Stimulated activated CD4-positive, alpha-beta T cell treated with anti-CD3 and anti-CD28 coated beads, Interleukin-1b, Interleukin-23, amount 100 ng/mL, for 48 hours (primary cell): Measurements from ENCODE around the gene PCSK5.

Experiments
- DNase-seq: peaks from one replicate; pipeline ENCODE4 v3.0.0-alpha.2; 2020

Gene PCSK5

DNA sequence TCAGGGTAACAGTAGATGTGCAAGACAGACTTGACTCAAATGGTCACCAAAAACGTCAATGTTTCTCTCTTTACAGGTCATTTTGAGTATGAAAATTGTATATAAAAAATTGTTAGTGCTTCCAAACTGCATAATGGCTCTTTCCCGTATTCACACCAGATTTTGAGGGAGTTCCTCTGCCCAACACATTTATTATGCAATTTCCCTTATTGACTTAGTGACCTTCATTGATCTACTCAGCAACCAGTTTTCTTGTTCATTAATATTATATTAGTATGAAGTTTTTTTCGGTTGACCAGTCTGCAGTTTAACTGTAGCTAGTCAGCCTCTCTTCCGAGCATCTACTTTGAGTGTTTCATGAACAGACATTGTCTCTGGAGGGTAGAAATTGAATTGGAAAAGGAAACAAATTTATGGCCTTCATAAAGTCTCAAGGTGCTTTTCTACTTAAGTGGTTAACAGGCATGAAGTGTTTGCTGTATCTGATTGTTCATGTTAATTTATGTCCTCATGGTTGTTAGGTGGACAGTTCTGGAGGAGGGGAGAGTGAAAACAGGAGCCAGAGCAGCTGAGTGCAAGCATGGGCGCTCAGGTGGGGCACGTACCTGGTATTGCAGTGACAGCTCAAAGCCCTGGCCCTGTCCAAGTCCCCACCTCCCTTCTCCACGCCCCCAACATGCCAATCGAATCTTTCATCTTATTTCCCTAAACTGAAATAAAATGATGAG, 263.6 kb downstream of the PCSK5 start:
- no peak for DNase-seq

DNA sequence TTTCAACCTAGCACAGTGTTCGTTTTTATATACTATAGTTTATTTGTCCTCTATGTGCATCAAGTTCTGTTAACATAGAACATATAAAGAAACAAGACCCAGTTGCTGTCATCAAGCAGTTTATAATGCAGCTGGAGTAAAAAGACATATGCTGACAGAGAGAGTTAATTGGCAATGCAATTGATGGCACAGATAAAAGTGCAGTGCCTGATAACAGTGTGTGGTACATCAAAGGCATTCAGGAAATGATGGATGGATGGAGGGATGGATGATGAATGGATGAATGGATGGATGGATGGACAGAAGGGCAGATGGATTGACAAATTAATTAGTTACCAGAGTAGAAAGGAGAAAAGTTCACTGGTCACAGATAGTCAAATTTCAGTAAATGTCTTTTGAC, 264.9 kb downstream of the PCSK5 start:
- DNase-seq, result no peak

DNA sequence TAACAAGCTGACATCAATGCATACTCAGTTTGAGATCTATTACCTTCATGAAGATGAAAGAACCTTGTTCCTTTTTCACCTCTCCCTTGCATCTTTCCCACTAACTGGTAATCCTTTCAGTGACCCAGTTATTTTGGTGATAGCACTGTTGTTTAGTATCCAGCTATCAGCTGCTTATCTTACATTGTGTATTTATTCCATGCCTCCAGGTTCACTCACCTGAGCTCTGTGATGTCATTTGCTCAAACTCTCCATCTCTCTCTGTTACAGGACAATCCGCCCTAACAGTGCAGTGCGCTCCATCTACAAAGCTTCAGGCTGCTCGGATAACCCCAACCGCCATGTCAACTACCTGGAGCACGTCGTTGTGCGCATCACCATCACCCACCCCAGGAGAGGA, 268.2 kb downstream of the PCSK5 start:
- no peak for DNase-seq

DNA sequence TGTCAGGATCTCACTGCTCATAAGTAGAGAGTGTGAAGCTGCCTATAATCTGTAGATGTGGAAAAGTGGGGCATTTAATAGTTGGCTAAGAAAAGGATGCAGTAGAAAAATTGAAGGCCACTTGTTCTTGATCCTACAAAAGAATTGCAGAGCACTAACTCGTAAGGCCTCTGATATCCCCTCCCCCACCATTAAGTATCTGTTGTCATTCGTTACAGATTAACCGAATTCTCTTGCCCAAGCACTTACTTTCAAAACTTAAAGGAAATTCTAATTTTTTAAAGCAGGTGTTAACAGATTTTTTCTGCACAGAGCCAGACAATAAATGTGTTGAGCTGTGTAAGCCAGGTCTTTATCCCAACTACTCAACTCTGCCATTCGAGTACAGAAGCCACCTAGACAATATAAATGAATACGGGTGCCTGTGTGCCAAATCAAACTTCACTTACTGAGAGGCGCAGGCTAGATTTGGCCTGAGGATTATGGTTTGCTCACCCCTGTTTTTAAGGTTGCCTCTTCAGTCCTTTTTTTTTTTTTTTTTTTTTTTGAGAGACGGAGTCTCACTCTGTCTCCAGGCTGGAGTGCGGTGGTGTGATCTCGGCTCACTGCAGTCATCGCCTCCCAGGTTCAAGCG, 268.9 kb downstream of the PCSK5 start:
- DNase-seq, result no peak

DNA sequence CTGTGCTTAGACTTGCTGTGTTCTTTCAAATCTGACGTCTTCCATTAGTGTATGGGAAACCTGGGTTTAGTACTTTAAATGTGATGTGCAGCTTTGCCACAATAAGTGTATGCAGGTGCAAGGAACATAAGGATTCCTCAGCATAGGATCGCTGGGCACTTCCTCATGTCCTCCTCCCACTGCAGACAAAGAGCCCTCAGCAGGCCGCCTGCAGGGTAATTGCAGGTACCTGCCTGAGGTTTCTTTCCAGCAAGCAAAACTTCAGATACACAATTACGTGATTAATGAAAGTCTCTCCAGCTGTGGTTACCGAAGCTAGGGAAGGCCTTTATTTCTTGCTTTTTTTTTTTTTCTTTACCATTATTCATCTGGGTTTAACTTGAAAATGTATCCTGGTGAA, 270.6 kb downstream of the PCSK5 start:
- DNase-seq, result no peak

DNA sequence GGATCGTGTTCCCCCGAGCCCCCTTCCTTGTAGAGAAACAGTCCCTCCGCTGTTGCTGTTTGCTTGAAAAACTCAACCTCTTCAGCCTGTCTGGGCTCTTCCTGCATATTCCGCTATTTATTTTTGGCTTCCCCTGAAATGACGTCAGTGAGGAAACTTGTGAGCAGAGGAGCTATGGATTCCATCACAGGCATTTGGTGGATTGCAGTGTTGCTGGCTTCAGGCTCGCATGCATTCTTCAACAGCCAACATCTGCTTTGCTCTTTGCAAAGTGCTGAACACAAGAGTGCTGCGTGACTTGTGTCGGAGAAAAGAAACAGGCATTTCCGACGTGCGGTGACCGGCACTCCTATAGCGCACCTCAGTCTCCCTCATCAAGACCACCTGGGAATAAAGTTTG, 271.1 kb downstream of the PCSK5 start:
- no peak for DNase-seq

DNA sequence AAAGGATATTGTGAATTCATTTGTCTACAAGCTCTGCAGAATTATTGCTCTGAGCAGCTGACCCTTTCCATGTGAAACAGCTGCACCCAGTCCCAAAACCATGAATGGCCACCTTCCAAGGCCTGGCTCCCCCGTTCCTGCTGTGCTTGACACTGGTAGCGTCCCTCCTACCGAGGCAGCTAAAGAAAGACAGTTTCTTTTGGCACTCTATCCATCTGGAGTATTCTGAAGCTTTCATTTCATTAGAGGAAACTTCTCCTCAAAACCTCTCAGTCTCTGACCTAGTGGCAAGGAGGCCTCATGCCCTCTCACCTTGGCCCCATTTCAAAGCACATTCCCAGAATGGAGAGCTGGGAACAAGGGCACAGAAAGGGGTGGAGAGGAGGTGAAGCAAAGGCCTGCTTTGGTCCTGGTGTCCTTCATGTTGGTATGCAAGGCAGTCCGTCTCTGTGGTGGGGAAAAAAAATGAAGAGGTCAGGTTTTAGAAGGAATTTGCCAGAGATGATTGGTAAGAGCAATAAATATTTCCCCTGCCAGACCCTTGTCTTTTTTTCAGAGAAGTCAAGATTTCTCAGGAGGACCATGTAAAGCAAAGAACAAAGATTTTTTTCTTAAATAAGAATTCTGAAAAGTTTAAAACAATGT, 271.7 kb downstream of the PCSK5 start:
- DNase-seq, result no peak

DNA sequence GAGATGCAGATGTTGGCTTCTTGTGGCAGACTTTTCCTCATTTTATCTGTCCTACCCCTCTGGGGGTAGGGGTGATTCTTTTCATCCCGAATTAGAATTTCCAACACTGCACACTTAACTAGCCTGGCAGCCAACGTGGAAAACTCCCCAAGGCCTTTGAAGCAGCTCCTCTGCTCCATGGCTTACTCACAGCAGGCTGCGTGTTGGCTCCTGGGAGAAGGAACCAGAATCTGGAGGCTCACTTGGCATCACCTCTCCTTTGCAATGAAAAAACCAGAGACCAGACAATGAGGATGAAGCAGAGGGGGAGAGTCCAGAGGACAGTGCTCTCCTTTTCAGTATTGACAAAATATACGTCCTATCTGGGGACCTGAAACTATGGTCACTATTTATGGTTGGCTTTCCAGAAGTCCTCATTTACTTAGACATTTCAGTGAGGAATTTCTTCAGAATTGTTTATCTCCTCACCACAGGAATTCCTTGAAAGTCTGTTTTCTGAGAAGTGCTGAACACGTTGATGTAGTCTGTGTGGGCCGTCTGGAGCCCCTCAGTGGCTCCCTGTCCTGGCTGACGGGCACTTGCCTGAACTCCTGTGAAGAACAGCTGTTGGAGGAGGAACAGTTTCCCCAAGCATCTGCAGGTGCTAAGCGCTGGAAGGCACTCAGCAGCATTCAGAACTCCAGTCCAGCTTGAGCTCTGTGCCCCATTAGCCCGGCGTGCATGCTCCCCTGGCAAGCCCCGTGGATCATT, 272.5 kb downstream of the PCSK5 start:
- DNase-seq, result no peak

DNA sequence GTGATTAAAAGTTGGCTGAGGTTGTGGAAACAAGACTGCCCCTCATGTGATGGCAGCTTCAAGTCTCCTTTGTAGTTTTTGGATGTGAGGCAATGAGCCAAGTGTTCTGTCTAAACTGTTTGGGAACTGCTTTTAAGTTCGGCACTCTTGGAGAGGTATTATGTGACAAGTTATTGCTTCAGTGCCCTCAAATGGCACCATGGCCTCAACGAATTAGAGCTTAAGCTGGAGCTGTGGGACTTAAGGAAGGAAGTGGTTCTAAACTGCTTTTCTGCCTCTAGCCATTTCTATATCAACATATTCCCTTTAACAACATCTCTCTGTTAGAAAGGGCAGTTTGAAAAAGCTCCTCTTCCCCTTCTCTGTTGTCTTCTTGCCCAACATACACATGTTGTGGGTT, 276.1 kb downstream of the PCSK5 start:
- no peak for DNase-seq

DNA sequence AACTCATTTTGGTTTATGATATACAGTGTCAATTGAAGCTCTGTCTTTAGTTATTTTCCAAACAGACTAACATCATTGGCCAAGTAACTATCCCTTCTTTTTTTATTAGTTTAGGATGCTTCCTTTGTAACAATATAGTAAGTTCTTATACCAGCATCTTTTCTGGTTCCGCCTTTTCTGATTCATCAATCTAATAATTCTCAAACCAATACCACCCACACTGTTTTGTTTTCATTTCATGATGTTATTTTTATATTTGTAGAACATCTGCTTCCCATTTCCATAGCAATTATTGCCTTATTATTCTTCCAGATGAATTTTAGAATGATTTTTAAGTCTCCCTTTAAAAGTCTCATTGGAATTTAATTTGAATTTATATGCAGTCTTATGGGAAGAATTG, 285.7 kb downstream of the PCSK5 start:
- DNase-seq, result no peak

DNA sequence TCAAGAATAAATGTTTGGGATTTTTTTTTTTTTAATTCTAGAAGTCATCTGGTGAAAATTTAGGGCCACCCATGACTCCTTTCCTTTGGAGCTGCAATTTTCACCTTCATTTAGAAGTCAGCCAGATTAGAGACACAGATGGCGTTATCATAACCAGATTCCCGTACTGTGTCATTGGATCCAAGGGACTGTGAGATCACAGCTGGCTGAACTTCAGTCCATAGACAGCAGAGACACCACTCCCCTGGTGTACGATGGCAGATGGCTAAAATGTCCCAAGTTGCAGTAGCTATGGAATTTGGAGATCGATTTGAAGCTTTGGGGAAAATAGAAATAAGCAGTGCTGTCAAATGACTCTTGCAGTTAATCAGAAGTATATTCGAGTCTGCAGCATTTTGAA, 287.5 kb downstream of the PCSK5 start:
- DNase-seq, result no peak

DNA sequence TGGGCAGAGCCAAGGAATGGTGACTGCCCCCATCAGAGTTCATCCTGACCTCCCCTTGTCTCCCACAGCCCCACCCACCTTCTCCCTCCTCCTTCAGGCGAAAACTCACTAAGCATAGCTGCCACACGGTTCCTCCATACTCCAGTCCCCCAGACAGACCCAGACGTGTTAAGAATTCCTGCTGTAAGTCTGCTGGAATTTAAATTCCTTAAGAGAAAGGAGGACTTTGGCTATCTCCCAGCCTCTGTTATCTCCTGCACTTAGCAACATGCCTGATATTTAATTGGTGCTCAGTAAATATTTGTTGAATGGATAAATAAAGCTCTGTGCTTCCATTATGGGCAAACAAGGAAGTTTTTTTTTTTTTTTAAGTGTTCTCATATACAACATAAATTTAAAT, 290.1 kb downstream of the PCSK5 start:
- no peak for DNase-seq

DNA sequence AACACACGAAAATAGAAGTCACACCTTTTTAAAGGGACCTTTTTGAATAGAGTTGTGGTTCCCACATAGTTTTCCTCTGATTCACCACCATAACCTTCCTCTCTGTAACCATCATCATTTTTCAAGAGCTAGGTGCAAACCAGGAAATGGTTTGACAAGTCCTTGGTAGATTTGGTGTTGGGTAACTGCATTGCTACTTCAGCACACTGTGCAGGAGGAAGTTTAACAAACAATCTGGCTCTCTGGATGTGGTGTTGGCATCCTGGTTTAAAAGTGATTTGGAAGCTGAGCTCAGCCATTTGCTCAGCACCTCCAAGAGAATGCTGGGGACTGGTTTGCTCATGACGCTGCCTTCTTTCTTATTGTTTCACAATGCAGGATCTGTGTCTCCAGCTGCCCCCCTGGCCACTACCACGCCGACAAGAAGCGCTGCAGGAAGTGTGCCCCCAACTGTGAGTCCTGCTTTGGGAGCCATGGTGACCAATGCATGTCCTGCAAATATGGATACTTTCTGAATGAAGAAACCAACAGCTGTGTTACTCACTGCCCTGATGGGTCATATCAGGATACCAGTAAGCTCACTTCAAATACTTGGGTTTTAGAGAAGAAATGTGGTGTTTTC, 290.7 kb downstream of the PCSK5 start:
- DNase-seq, result peak; percentile 5

DNA sequence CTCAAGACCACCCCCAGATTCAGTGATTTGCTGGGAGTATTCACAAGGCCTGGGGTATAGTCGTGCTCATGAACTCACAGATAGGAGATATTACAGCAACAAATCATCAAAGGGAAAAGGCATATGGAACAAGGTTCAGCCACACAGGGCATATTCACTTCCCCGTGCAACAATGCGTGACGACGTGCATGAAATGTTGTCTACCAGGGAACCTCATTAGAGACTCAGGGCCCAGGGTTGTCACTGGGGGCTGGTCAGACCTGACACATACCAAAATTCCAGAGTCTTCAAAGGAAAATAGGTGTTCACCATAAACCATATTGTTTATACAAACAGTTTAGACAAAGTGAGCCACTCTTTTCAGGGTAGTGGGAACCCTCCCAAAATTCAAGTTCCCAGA, 291.3 kb downstream of the PCSK5 start:
- DNase-seq, result no peak

DNA sequence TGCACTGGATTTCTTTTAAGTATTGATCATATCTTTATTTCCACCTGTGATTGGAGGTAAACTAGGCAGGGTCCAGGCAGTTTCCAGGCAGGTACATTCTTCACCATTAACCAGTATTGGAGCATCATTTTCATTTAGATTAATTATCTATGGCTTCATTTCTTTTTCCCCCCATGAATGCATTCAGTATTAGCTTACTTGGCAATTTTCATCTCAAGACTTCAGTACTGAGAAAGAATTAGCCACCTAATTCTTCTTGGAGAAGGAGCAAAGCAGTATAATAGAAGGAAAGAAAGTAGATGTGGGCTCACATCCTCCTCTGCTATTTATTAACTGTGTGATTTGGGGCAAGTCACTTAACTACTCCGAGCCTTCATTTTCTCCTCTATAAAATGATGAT, 295.0 kb downstream of the PCSK5 start:
- no peak for DNase-seq

DNA sequence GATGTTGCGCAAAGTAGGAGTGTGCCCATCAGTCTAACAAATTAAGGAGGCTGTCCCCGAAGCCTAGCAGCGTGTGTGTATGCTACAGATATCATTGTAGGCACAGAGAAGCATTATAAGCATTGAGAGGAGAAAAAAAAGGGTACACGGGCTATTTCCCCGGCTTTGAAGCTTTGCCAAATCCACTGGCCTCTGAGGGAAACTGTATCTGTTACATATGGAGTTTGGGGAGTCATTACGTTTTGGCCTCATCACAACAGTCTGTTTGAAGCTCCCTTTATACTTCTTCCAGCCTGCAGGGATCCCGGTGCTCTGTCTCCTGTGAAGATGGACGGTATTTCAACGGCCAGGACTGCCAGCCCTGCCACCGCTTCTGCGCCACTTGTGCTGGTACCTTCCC, 297.8 kb downstream of the PCSK5 start:
- no peak for DNase-seq

DNA sequence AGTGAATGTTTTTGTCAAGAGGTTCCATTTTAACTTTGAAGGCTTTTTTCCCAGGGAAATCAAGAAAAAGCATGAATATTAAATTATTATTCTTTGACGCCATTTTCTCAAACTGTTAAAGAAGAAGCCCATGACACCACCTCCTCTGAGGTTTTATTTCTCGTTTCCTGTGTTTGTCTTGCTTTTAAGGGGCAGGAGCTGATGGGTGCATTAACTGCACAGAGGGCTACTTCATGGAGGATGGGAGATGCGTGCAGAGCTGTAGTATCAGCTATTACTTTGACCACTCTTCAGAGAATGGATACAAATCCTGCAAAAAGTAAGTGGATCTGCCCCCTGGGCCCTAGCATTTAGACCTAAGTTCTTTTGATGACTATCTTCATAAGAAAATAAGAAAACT, 298.4 kb downstream of the PCSK5 start:
- DNase-seq, result no peak

DNA sequence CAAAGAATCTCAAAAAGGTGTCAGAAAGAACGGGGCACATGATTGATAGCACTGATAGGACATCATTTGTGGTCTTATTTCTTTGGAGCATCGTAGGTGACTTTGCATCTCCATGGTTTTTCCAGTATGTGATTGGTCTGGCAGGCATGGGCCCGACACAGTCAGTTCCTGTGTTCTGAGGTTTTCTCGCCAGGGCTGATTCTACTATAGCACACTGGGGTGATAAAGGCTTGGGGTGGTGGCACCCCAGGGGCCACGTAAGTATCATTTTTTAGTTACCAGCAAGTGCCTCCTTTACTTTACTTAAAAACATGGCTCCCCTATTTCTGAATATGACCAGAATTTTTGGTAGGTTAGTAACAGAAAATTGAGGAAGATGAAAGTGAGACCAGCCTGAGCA, 301.0 kb downstream of the PCSK5 start:
- no peak for DNase-seq

DNA sequence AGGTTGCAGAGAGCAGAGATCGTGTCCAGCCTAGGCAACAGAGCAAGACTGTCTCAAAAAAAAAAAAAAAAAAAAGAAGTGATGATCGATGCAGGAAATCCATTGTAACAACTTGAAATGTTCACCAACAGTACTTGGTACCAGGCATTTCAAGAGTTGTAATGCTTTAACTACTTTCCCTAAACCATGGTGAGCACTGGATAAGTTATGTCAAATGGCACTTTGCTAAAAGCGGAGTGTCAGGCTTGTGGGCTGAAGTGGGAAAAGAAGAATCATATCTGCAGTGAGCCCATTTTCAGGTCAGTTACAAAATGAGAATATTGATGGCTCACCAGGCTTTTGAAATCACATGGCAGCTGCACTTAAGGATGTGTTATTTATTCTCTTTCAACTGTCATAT, 301.5 kb downstream of the PCSK5 start:
- DNase-seq, result no peak

DNA sequence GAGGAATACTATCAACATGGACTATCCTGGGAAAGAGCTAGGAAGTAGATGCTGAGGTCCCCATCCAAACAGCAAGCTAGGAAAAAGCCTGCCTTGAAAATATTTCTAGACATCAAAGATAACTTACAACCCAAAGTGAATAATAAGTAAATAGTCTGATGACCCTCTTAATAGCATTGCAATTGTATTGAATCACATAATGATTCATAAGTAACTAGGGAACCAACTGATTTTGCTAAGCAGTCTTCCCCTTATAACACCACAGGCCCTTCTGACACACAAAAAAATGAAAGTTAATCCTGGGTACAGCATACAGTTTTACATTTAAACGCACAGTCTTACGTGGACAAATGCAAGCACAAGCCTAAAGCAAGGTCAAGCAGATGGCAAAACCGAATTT, 304.4 kb downstream of the PCSK5 start:
- DNase-seq, result no peak

DNA sequence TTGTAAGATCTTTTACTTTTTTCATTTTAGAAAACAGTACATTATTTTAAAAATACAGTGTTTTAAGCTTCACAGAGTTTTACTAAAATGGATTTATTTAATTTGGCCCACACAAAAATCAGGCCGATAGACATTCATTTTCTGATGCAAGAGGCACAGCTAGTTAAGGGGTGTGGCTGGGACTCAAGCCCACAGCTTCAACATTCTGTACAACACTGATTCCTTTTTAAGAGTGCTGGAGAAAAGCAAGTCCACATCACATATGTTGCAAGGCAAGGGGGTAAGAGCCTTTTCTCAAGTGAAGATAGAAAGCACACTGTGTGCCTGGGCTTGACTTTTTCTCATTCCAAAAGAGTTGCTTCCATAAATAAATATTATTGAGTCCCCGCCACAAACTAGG, 307.9 kb downstream of the PCSK5 start:
- DNase-seq, result no peak

DNA sequence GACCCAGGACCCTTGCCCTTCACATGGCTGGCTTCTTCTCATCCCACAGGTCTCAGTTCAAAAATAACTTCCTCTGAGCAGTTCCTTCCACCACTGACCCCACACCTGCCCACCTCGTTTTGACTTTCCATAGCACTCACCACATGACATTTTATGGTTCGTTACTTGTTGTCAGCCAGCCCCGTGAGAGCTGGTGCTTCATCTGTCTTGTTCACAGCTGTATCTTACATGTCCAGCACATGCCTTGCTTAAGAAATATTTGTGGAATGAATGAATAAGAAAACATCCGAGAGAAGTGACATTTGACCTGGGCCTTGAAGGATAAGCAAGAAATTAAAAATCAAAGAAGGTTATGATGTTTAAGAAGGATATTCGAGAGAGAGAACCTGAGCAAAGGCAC, 309.8 kb downstream of the PCSK5 start:
- DNase-seq, result no peak

DNA sequence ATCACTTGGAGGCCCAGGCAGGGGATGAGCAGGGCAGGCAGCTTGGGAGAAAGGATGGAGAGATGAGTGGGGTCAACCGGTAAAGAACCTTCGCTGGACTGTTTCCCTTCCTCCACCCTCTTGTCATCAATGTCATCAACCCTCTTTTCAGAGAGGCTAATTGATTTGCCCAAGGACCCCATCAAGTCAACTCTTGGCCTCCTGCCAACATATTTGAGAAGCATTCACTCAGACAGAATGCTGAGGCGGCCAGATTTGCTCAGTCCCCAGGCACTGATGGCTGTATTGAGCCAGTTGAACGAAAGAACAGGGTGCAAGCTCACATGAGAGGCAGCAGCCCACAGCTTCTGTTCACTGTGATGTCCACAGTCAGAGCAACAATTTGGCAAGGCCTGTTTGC, 310.3 kb downstream of the PCSK5 start:
- no peak for DNase-seq
